ENCODE data around the gene WNT2B.

Gene WNT2B

GRCh38 chr1:112505400-112505785 is 3.4 kb upstream of the WNT2B start:
- DNase-seq: no peak

GRCh38 chr1:112505878-112506277 is 2.9 kb upstream of the WNT2B start:
- DNase-seq: no peak

- DNase-seq: no peak
Measured at GRCh38 chr1:112506306-112506705, 2.5 kb upstream of the WNT2B start.

- DNase-seq: no peak
Measured at GRCh38 chr1:112506731-112507130, 2.0 kb upstream of the WNT2B start.

- no peak for DNase-seq
Measured at GRCh38 chr1:112507336-112507735, 1.4 kb upstream of the WNT2B start.

- no peak for DNase-seq
Measured at GRCh38 chr1:112507921-112508277, 866 bp upstream of the WNT2B start.

GRCh38 chr1:112509005-112509659 is 367 bp downstream of the WNT2B start:
- DNase-seq: no peak

GRCh38 chr1:112509660-112510178 is 954 bp downstream of the WNT2B start:
- no peak for DNase-seq

- DNase-seq: no peak
Measured at GRCh38 chr1:112510340-112510739, 1.6 kb downstream of the WNT2B start.

GRCh38 chr1:112511897-112512296 is 3.1 kb downstream of the WNT2B start:
- no peak for DNase-seq

- no peak for DNase-seq
Measured at GRCh38 chr1:112513112-112513870, 4.5 kb downstream of the WNT2B start.

GRCh38 chr1:112514901-112515300 is 6.1 kb downstream of the WNT2B start:
- no peak for DNase-seq

- peak; percentile 31 for DNase-seq
Measured at GRCh38 chr1:112515311-112516009, 6.7 kb downstream of the WNT2B start.

GRCh38 chr1:112516141-112516540 is 7.4 kb downstream of the WNT2B start:
- DNase-seq: no peak

- DNase-seq: no peak
Measured at GRCh38 chr1:112517231-112517630, 8.5 kb downstream of the WNT2B start.

GRCh38 chr1:112517646-112518045 is 8.9 kb downstream of the WNT2B start:
- no peak for DNase-seq

GRCh38 chr1:112518186-112518585 is 9.4 kb downstream of the WNT2B start:
- no peak for DNase-seq

- DNase-seq: no peak
Measured at GRCh38 chr1:112520166-112520565, 11.4 kb downstream of the WNT2B start.

GRCh38 chr1:112522621-112523020 is 13.9 kb downstream of the WNT2B start:
- DNase-seq: peak; percentile 96

- DNase-seq: peak; percentile 78
Measured at GRCh38 chr1:112524251-112524650, 15.5 kb downstream of the WNT2B start.

GRCh38 chr1:112524986-112525385 is 16.2 kb downstream of the WNT2B start:
- no peak for DNase-seq

GRCh38 chr1:112527266-112528010 is 18.7 kb downstream of the WNT2B start:
- peak; percentile 89 for DNase-seq

GRCh38 chr1:112528076-112528475 is 19.3 kb downstream of the WNT2B start:
- peak; percentile 73 for DNase-seq
